Common myeloid progenitor, CD34-positive (primary cell): ENCODE results near the gene SF1.

Experiments
- CTCF ChIA-PET: fragments of 350-600 bp; sonication (Branson Sonifier 250); formaldehyde crosslinking; loops from one replicate; lab custom pipeline; 2021; ENCODE audit warnings: antibody characterized with exemption; lab: Charles Lee
- POLR2A ChIA-PET: fragments of 350-600 bp; sonication (Branson Sonifier 250); formaldehyde crosslinking; loops from one replicate; lab custom pipeline; 2021; ENCODE audit warnings: antibody characterized with exemption; lab: Charles Lee
- DNase-seq, 3 donors: peaks; one replicate each; pipeline versions ENCODE4 v3.0.0 to v3.0.0-alpha.2; 2013
- H3K27ac ChIP-seq, 2 experiments: 1 replicate in 1 of 2; 2 replicates in 1 of 2; pipeline ENCODE4 v1.7.0; 2013; ENCODE audit warnings: inconsistent platforms in 2 of 2, low read length in 2 of 2, mild to moderate bottlenecking in 2 of 2, low read depth in 1 of 2, moderate library complexity in 1 of 2; ENCODE audit not compliant: severe bottlenecking in 2 of 2, insufficient read depth in 1 of 2, poor library complexity in 1 of 2
- H3K27me3 ChIP-seq, 5 experiments: replicated peaks in 2 of 5; 1 replicate in 3 of 5; 2 replicates in 2 of 5; pipeline versions ENCODE4 v1.6.1 to v1.7.0; 2013; ENCODE audit warnings: low read length in 4 of 5, mild to moderate bottlenecking in 2 of 5, moderate library complexity in 2 of 5, inconsistent platforms in 1 of 5; ENCODE audit not compliant: insufficient read depth in 5 of 5, control insufficient read depth in 4 of 5
- H3K36me3 ChIP-seq, 4 experiments: 1 replicate in 2 of 4; 2 replicates in 2 of 4; pipeline versions ENCODE4 v1.6.1 to v1.7.0; 2013; ENCODE audit warnings: low read length in 3 of 4, control low read depth in 1 of 4, mild to moderate bottlenecking in 1 of 4; ENCODE audit not compliant: control insufficient read depth in 4 of 4, insufficient read depth in 4 of 4
- H3K4me1 ChIP-seq, 4 experiments: 1 replicate in 3 of 4; 2 replicates in 1 of 4; pipeline versions ENCODE4 v1.6.1 to v1.7.1; 2013; ENCODE audit warnings: low read length in 3 of 4, mild to moderate bottlenecking in 3 of 4, control low read depth in 1 of 4, inconsistent platforms in 1 of 4, moderate library complexity in 1 of 4; ENCODE audit not compliant: control insufficient read depth in 4 of 4, insufficient read depth in 4 of 4; ENCODE audit errors: control extremely low read depth in 1 of 4
- H3K4me3 ChIP-seq, 7 experiments: 1 replicate in 4 of 7; 2 replicates in 3 of 7; pipeline versions ENCODE4 v1.5.1 to v1.7.0; 2013; ENCODE audit warnings: mild to moderate bottlenecking in 7 of 7, low read length in 6 of 7, moderate library complexity in 6 of 7, inconsistent platforms in 2 of 7, low read depth in 2 of 7, control low read depth in 1 of 7; ENCODE audit not compliant: insufficient read depth in 4 of 7, control insufficient read depth in 1 of 7; ENCODE audit errors: extremely low read depth in 1 of 7
- H3K9me3 ChIP-seq, 5 experiments: 1 replicate in 4 of 5; 2 replicates in 1 of 5; pipeline versions ENCODE4 v1.6.1 to v1.7.1; 2013; ENCODE audit warnings: low read length in 4 of 5, mild to moderate bottlenecking in 2 of 5, inconsistent platforms in 1 of 5, low read depth in 1 of 5, moderate library complexity in 1 of 5; ENCODE audit not compliant: control insufficient read depth in 4 of 5, insufficient read depth in 2 of 5; ENCODE audit errors: control extremely low read depth in 1 of 5
- WGBS: methylation state at CpG from one replicate; pipeline ENCODE4 v1.1.5; 2013; ENCODE audit not compliant: insufficient coverage; 5-methylcytosine and 5-hydroxymethylcytosine counted together

Gene SF1

DNA sequence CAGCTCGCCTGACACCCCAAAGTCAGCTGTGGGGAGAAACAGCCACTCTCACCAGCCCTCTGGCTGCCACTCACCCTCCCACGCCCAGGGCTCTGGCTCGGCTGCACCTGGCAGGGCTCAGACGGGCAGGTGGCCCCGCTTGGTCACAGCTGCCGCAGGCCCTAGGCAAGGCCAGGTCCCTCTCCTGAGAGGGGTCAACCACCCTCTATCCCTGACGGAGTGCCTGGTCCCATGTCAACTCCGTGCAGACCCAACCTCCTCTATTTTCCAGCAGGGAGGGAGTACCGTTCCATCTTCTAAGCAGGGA is 22.8 kb upstream of the SF1 start:
- Histone ChIP-seq H3K27me3 (no peaks in the 10 kb centered on the region), H3K4me1 (peaks cover 0 to 70% (median 63%) of the 10 kb centered on the region in 4 experiments), H3K9me3 (no peaks in the 10 kb centered on the region), H3K27ac (peak overlapping the region; percentile 30 to 80), H3K4me3 (peak overlapping the region in 6 of 7 experiments; percentile 46 to 80 (median 70)), H3K36me3 (peaks cover 5 to 59% (median 34%) of the 10 kb centered on the region in 4 experiments)
- DNase-seq, result no peak
- POLR2A ChIA-PET, result interaction anchor here (1.5 kb wide), 1 partner anchor 22 kb away, joined by 5 read pairs; no protein-coding TSS in a partner anchor
- WGBS, result 61% methylated on average over 9 of the region's 9 CpGs
- CTCF ChIA-PET, result interaction anchor here (1.1 to 5.2 kb wide), 5 partner anchors 10 to 84 kb away, joined by 3 to 42 read pairs (median 9); no protein-coding TSS in a partner anchor

DNA sequence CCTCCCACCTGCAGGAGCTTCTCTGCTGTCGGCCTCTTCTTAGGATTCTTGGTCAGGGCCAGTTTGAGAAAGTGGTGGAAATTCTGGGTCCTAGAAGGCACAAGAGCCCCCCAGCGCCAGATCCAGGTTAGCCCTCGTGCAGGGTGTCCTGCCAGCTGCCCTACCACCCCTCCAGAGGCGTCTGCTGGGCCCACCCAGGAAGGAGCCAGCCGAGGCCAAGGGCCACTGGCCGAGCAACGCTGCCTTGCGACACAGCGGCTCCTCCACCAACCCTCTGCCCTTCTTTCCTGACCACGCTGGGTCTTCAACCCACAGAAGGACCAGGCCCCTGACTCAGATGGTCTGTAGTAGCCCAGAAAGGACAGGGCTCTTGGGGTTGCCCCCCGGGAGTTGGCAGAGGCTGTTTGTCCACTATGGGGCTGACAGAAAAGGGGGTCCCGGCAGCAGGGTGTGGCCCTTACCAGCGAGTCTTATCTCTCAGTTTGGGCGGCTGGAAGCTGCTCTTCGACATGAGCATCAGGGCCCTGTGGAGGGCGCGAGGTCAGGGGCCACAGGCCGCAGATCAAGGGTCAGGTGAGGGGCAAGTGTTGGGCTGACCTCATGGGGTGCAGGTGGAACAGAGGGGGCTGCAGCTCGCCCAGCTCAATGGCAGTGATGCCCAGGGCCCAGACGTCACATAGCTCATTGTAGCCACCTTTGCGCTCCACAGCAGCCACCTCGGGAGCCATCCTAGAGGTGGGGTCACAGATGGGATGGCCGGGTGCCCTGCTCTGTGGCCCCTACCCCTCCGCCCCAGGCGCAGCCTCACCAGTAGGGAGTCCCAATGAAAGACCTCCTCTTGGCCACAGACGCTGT is 22.2 kb upstream of the SF1 start:
- Histone ChIP-seq H3K4me3 (peak overlapping the region in 6 of 7 experiments; percentile 11 to 80 (median 62)), H3K27ac (peak overlapping the region in 1 of 2 experiments; percentile 61), H3K27me3 (no peaks in the 10 kb centered on the region), H3K36me3 (peaks cover 5 to 59% (median 31%) of the 10 kb centered on the region in 4 experiments), H3K4me1 (peaks cover 0 to 74% (median 69%) of the 10 kb centered on the region in 4 experiments), H3K9me3 (no peaks in the 10 kb centered on the region)
- ChIA-PET CTCF (interaction anchor here (0.7 to 5.2 kb wide), 9 partner anchors 9 to 84 kb away, joined by 3 to 42 read pairs (median 5); no protein-coding TSS in a partner anchor), POLR2A (interaction anchor here (1.5 kb wide), 1 partner anchor 21 kb away, joined by 5 read pairs; no protein-coding TSS in a partner anchor)
- WGBS, result 69% methylated on average over 21 of the region's 26 CpGs
- DNase-seq, result no peak

DNA sequence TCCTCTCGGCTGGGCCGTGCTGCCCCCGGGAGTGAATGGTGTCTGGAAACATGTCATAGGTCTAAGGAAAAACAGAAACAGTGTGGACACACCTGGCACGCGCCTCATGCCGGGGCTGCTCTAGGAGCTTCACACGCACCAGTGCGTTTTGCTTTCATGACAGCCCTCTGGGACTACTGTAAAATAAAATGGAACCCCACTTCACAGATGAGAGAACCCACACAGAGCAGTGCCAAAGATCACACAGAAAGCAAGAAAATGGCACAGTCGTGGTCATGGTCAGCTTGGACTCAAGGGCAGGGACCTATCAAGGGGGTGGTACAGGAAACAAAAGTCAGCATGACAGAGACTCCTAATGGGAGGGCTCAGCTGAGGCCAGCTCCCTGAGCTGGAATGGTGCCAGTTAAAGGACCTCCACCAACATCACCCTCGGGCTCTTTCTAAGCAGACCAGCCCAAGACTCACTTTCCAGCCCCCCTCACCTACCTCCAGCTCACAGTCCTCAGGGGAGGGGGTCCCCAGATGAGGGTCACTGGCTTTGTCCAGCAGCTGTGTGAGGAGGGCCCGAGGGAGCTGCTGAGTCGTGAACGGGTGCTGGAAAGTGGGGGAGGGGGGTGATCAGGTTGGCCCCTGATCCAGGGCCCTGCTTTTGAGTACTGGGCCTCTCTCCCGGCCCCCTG is 21.4 kb upstream of the SF1 start:
- Histone ChIP-seq H3K27me3 (no peaks in the 10 kb centered on the region), H3K9me3 (no peaks in the 10 kb centered on the region), H3K4me3 (peak overlapping the region in 1 of 7 experiments; percentile 11), H3K36me3 (peaks cover under 1 to 52% (median 24%) of the 10 kb centered on the region in 4 experiments), H3K27ac (peak overlapping the region in 1 of 2 experiments; percentile 61), H3K4me1 (peaks cover 0 to 72% (median 69%) of the 10 kb centered on the region in 4 experiments)
- POLR2A ChIA-PET, result interaction anchor here (0.6 kb wide), 1 partner anchor 22 kb away, joined by 6 read pairs; no protein-coding TSS in a partner anchor
- no peak for DNase-seq
- CTCF ChIA-PET, result interaction anchor here (1.0 to 5.2 kb wide), 8 partner anchors 8 to 69 kb away, joined by 3 to 42 read pairs (median 6); no protein-coding TSS in a partner anchor
- 82% methylated on average over 10 of the region's 14 CpGs for WGBS

DNA sequence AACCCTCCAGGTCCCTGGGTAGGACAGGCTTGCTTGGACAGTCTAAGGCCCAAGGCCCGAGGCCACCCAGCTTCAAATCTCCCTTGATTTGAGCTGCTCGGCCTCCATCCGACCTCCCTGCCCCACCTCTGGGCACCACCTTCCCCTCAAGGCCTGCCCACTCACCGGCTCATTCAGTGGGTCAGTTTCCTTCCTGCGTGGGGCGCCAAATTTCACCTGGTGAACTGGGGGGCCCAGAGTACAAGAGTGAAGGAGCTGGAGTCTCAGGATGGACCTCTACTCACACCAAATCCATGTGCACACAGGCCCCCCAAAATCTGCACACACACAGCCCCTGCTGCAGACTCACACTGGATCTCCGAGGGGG is 20.9 kb upstream of the SF1 start:
- ChIA-PET POLR2A (interaction anchor here (0.6 kb wide), 1 partner anchor 21 kb away, joined by 6 read pairs; no protein-coding TSS in a partner anchor), CTCF (interaction anchor here (1.0 to 5.2 kb wide), 8 partner anchors 12 to 69 kb away, joined by 3 to 42 read pairs (median 6); no protein-coding TSS in a partner anchor)
- no peak overlapping the region for H3K4me3 ChIP-seq
- peaks cover 0 to 47% (median 23%) of the 10 kb centered on the region in 4 experiments for H3K36me3 ChIP-seq
- no peak for DNase-seq
- WGBS, result 70% methylated on average over 3 of the region's 7 CpGs
- H3K27me3 ChIP-seq, result no peaks in the 10 kb centered on the region
- peaks cover 0 to 71% (median 69%) of the 10 kb centered on the region in 4 experiments for H3K4me1 ChIP-seq
- no peaks in the 10 kb centered on the region for H3K9me3 ChIP-seq
- peak overlapping the region in 1 of 2 experiments; percentile 45 for H3K27ac ChIP-seq

DNA sequence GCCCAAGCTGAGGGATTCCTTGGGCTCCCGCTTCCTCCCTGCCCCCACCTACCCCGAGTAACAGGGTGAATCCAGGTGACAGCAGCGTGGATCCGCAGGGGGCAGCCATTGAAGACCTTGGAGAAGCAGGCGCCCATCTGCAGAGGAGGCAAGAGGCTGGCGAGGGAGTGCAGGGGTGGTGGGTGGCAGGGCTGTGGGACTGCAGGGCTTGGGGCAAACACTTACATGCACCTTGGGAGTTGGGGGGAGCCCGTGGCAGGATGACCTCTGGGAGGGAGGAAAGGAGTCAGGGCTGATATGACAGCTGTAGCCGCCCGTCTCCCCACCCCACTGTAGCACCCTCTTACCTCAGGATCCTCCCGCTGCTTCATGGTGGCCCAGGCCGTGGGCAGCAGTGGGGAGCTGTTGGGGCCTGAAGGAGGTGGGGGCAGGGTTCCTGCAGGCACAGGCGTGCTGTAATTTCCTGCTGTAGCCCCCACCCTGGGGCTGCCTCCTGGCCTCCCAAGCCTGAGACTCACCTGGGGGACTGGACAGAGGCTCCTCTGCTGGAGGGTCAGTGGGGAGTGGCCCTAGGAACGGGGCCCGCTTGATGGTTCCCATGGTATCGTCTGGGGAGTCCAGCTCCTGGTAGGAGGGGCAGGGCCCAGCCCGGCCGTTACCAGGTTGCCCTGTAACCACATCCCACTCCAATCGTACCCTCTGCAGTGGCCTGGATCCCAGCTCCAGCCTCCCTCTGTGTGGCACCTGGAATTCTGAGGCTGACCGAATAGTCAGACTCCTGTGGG is 18.6 kb upstream of the SF1 start:
- Histone ChIP-seq H3K36me3 (peaks cover 0 to 59% (median 24%) of the 10 kb centered on the region in 4 experiments), H3K4me1 (peaks cover 0 to 67% (median 61%) of the 10 kb centered on the region in 4 experiments), H3K27ac (no peak overlapping the region), H3K27me3 (no peaks in the 10 kb centered on the region), H3K4me3 (peak overlapping the region in 1 of 7 experiments; percentile 4), H3K9me3 (no peaks in the 10 kb centered on the region)
- 72% methylated on average over 12 of the region's 19 CpGs for WGBS
- no peak for DNase-seq
- ChIA-PET POLR2A (interaction anchor here (0.6 kb wide), 1 partner anchor 53 kb away, joined by 3 read pairs; no protein-coding TSS in a partner anchor), CTCF (interaction anchor here (1.3 to 2.4 kb wide), 3 partner anchors 10 to 97 kb away, joined by 3 to 10 read pairs (median 4); no protein-coding TSS in a partner anchor)
